Lung microvascular endothelial cell (primary cell): ENCODE results near the gene RFPL4A. TPM values are rescaled to one million over a fixed set of nuclear protein-coding genes. Genes with fewer than 3 reads are reported as not detected.
A peak's percentile ranks its signal among the peaks of the same experiment; 100 is the strongest.
"Not testable (repeated sequence)": the region's sequence is repeated elsewhere in the genome, so short reads cannot be mapped to it uniquely, and the experiment has no call there.

Source experiments
- DNase-seq, 2 donors: peaks; one replicate each; pipeline versions ENCODE4 v3.0.0 to v3.0.0-alpha.2; 2010; ENCODE audit warnings: low read depth in 2 of 2
- total RNA-seq: library from RNA; depleted of rRNA; stranded (reverse); fragments of >200 nt; gene quantifications from 2 replicates; pipeline ENCODE4 v1.2.1, GENCODE V29; 2014

Gene RFPL4A
- 1.1 and 1.2 TPM in 2 replicates for total RNA-seq

DNA sequence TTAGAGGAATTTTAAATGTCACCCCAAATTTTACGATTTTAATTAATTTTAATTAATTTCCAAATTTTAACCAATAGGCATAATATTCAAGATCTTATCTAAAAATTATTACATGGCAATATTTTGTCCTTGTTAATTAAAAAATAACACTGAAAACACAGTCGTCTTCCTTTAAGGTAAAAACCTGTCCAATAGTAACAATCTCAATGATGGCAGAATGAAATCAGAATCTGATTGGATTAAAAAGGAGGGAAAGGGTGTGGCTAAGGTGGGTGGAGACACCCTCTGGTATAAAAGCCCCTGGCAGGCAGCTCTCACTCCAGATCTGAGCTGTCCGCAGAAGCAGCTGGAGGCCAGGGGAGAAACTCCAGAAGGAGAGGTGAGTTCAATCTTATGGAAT, at the start of gene RFPL4A:
Gene RFPL4A (plus strand): TSS at position 301 of the 400 bp plus-strand sequence. CDS start 2,704 bp downstream, outside the sequence.
- DNase-seq, result not testable (repeated sequence)

DNA sequence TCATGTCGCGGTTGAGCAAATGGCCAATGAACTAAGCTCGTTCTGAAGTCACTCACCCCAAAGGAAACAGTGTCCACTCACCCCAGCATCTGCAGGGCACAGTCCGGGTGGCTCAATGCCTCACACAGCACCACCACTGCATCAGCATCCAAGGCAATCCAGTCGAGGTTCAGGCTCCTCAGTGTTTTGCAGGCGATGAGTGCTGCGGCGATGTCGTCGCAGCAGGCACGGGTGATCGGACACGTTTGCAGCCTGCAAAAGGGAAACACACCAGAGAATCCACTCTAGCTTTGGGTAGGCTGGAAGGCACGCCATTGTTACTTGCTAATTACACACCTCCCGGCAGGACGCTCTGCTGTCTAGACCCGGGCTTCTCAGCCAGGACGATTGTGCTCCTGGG, 47.2 kb upstream of the RFPL4A start:
- DNase-seq, result no peak

DNA sequence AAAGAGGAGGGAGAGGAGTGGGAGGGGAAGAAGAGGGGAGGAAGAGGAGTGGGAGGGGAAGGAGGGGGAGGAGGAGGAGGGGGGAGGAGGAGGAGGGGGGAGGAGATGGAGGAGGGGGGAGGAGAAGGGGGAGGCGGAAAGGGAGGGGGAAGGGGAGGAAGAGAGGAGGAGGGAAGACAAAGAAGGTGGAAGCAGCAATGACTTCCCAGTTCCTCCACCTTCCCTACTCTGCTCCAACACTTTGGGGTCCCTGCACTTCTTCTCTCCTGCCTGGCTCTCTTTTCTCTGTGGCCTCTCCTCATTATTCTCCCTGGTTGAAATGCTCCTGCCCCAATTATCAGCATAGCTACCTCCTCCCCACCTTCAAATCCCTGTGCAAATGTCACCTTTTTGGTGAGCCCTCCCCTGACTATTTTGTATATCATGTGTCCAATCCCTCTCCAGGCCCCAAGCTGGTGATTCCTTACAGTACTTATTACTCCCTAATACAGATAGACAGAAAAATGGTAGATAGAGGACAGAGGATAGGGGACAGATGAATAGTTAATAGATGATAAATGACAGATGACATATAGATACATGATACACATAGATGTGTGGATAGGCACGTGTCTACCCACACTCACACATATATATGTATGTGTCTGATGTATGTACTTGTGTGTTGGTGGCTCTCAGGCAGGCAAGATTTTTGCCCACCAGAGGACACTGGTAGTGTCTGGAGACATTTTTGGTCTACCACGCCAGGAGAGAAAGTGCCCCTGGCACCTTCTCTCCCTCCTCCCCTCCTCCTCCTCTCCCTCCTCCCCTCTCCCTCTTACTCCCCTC, 45.9 kb upstream of the RFPL4A start:
- no peak for DNase-seq

DNA sequence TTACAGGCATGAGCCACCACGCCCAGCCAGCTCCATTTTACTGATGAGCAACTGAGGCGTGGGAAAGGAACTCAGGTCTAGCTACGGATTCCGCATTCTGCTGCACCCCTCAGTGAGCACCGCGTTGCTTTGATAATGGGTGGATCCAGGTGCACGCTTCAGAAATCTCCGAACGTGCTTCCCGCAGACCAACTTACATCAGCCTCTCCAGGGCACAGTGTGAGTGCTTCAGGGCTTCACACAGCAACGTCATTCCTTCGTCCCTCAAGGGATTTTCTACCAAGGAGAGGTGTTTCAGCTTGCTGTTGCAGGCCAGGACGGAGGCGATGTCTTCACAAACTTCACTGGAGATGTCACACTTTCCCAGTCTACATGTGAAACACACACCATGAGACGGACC, 42.4 kb upstream of the RFPL4A start:
- DNase-seq, result no peak

DNA sequence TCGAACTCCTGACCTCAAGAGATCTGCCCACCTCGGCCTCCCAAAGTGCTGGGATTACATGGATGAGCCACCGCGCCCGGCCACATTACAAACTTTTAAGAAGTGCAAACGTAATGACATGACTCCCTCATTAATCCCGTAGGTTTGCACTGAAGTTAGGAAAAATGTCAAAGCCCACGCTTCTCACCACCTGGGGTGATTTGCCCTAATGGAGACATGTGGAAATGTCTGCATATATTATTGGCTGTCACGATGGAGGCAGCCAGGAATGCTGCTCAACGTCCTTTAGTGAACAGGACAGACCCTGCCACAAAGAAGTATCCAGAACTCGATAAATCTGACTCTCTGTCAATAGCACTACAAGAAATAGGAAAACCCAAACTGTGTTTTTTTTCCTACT, 41.6 kb upstream of the RFPL4A start:
- DNase-seq, result no peak

DNA sequence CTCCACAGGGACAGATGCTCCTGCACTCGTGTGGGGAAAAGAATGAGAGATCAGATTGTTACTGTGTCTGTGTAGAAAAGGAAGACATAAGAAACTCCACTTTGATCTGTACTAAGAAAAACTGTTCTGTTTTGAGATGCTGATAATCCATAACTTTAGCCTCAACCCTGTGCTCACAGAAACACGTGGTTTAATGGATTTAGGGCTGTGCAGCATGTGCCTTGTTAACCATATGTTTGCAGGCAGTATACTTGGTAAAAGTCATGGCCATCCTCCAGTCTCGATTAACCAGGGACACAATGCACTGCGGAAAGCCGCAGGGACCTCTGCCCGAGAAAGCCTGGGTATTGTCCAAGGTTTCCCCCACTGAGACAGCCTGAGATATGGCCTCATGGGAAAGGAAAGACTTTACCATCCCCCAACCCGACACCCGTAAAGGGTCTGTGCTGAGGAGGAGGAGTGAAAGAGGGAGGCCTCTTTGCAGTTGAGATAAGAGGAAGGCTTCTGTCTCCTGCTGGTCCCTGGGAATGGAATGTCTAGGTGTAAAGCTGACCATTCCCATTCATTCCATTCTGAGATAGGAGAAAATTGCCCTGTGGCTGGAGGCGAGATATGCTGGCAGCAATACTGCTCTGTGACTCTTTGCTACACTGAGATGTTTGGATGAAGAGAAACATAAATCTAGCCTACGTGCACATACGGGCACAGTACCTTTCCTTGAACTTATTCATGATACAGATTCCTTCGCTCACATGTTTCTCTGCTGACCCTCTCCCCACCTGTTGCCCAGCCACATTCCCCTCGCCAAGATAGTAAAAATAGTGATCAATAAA, 40.8 kb upstream of the RFPL4A start:
- DNase-seq, result not testable (repeated sequence)

DNA sequence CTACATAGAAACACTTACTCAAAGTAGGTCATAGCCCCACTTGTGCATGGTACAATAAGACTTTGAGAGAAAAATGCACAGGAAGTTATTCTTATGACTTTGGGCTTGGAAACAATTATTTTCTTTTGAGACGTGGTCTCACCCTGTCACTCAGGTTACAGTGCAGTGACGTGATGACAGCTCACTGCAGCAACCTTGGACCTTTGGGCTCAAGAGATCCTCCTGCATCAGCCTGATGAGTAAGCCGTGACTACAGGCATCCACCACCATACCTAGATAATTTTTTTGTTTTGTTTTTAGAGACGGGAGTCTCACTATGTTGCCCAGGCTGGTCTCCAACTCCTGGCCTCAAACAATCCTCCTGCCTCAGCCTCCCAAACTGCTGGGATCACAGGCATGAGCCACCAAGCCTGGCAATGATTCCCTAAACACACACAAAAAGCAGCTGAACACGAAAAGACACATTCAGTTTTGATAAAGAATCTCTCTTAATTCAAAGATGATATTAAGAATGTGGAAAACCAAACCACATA, 38.6 kb upstream of the RFPL4A start:
- no peak for DNase-seq

DNA sequence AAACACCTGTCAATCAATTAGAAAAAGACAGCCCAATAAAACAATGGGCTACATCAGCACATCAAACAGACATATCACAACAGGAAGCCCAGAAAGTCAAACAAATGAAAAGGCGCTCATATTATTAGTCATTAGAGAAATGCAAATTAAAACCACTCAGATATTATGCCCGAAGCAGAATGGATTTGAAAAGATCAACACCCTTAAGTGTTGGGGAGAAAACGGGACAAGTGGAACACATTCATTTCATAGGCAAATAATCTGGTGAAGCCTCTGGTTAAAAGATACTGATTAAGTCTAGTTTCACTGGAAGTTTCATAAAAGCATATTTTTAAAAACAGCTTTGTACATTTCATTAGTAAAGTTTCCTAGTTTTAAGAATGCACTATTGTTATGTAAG, 38.1 kb upstream of the RFPL4A start:
- DNase-seq, result no peak

DNA sequence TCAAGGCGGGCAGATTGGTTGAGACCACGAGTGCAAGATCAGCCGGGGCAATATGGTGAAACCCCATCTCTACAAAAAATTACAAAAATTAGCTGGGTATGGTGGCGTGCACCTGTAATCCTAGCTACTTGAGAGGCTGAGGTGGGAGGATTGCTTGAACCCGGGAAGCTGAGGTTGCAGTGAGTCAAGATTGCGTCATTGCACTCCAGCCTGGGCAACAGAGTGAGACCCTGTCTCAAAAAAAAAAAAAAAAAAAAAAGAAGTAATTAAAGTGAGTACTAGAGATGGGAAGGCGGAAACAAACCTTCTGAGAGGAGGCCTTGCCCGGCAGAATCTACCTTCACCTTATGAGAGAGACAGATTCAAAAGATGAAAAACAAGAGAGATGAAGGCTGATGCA, 35.4 kb upstream of the RFPL4A start:
- DNase-seq, result no peak

DNA sequence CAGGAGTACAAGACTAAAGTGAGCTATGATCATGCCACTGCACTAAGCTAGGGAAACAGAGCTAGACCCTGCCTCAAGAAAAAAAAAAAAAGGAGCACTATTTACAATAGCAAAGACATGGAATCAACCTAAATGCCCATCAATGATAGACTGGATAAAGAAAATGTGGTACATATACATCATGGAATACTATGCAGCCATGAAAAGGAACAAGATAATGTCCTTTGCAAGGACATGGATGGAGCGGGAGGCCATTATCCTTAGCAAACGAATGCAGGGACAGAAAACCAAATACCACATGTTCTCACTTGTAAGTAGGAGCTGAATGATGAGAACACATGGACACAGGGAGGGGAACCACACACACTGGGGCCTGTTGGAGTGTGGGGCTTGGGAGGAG, 28.5 kb upstream of the RFPL4A start:
- not testable (repeated sequence) for DNase-seq

DNA sequence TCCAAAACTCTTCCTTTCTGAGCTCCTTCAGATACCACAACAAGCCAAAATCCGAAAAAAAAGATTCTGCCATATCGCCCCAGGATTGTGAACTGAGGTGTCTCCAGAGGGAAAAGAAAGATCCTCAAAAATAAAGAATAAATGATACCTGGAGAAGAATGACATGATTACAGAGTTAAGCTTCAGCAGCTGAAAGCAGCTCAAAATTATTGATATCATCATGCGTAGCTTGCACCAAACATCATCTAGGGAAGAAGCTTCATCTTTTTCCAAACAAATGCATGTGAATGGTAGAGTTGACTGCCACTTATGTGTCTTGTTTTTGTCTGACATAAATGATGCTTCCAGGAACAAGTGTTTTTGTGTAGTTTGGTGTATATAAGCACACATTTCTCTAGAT, 20.6 kb upstream of the RFPL4A start, which contains the start of gene NLRP9:
Gene NLRP9 (minus strand): TSS at position 101 of the 400 bp plus-strand sequence. CDS start 28 bp downstream, at position 73.
- DNase-seq, result no peak

DNA sequence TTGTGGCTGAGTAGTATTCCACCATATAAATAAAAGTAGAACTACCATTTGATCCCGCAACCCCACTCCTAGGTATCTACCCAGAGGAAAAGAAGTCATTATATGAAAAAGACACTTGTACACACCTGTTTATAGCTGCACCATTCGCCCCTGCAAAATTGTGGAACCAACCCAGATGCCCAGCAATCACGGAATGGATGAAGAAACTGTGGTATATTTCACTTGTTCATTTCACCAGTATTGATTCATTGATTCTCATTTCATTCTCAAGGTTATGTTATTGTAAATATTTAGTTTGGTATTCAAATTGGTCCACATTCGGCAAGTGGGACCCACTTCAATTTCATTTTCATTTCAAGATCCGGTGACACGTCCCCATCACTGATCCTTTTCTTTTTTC, 8.2 kb upstream of the RFPL4A start:
- DNase-seq, result no peak

DNA sequence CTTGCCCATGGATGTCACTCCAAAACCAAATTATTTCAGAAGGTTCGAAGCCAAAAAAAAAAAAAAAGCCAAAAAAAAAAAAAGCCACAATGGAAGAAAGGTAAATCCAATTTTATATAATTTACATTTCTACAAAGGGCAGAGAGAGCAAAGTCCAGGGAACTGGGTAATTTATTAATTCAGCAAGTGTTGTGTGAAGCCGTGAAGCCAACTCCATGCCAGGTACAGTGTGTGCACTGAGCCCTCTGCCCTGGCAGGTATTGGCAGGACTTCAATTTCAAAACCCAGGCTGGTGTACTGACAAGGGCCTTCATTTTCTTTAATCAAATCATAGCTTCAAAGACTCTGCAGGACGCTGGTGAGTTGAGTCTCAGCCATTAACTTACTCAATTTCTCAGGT, 5.5 kb upstream of the RFPL4A start:
- no peak for DNase-seq

DNA sequence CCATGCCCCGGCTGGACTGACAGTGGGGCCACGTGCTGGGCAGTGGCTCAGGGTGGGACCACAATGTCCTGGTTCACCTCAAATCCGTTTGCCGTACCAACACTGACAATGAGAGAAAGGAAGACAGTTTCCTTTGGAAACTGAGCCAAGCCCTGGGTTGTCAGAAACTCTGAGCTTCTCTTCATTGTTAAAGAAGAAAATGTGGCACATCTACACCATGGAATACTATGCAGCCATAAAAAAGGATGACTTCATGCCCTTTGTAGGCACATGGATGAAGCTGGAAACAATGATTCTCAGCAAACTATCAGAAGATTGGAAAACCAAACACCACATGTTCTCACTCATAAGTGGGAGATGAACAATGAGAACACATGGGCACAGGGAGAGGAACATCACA, 2.1 kb upstream of the RFPL4A start:
- not testable (repeated sequence) for DNase-seq

DNA sequence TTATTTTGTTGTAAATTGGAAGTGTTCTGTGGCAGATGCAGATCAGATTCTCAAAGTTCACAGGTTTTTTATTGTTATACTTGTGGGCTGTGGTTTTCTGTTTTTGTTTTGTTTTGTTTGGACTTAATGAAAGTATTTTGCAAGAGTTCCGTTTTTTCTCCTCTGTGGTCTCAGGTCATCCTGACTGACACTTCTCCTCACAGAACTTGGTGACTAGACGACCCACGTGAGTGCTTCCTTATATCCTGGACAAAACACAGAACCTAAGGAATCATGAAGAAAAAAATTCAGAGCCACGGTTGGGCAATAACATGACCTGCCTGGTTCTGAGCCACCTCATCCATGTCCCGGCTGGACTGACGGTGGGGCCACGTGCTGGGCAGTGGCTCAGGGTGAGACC, 7.6 kb downstream of the RFPL4A start:
- DNase-seq, result peak in 1 of 2 donors; percentile 2

DNA sequence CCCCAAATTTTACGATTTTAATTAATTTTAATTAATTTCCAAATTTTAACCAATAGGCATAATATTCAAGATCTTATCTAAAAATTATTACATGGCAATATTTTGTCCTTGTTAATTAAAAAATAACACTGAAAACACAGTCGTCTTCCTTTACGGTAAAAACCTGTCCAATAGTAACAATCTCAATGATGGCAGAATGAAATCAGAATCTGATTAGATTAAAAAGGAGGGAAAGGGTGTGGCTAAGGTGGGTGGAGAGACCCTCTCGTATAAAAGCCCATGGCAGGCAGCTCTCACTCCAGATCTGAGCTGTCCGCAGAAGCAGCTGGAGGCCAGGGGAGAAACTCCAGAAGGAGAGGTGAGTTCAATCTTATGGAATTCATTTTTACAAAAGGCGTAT, 9.9 kb downstream of the RFPL4A start, which contains the start of gene RFPL4AL1:
Gene RFPL4AL1 (plus strand): TSS at position 301 of the 400 bp plus-strand sequence. CDS start 2,687 bp downstream, outside the sequence.
- DNase-seq, result not testable (repeated sequence)

DNA sequence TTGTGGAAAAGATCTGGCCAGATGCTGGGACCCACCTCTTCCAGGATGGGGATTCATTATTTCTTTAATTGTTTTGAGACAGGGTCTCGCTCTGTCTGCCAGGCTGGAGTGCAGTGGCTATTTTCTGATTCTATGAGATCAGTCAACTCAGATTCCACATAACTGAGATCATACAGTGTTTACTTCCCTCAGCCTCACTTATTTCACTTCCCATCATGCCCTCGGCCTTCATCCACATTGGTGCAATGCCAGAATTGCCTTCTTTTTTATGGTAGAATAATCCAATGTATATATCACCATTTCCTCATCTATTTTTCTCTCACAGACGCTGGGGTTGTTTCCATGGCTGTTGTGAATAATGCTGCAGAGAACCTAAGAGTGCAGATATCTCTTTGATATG, 10.7 kb downstream of the RFPL4A start:
- DNase-seq, result not testable (repeated sequence)

DNA sequence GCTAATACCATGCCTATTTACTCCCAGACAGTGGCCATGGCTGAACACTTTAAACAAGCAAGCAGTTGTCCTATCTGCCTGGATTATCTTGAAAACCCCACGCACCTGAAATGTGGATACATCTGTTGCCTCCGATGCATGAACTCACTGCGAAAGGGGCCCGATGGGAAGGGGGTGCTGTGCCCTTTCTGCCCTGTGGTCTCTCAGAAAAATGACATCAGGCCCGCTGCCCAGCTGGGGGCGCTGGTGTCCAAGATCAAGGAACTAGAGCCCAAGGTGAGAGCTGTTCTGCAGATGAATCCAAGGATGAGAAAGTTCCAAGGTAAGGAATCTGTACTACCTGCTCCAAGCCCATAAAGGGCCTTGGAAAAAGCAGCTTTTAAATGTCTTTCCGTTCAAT, 18.6 kb downstream of the RFPL4A start:
- DNase-seq, result no peak

DNA sequence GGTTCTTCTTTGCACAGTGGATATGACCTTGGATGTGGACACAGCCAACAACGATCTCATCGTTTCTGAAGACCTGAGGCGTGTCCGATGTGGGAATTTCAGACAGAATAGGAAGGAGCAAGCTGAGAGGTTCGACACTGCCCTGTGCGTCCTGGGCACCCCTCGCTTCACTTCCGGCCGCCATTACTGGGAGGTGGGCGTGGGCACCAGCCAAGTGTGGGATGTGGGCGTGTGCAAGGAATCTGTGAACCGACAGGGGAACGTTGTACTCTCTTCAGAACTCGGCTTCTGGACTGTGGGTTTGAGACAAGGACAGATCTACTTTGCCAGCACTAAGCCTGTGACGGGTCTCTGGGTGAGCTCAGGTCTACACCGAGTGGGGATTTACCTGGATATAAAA, 19.4 kb downstream of the RFPL4A start:
- no peak for DNase-seq

DNA sequence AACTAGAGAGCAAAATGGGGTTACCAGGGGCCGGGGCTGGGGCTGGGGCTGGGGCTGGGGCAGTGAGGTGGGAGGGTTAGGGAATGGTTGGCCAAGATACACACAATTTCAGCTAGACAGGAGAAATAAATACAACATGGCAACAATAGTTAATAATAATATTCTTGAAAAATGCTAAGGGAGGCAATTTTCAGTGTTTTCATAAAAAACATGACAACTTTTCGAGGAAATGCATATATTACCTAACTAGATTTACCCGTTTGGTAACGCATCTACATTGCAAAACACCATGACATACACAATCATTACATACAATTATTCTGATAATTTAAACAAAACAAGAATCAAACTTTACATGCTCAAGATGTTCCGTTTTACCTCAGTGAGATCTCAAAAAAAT, 22.2 kb downstream of the RFPL4A start:
- DNase-seq, result no peak

DNA sequence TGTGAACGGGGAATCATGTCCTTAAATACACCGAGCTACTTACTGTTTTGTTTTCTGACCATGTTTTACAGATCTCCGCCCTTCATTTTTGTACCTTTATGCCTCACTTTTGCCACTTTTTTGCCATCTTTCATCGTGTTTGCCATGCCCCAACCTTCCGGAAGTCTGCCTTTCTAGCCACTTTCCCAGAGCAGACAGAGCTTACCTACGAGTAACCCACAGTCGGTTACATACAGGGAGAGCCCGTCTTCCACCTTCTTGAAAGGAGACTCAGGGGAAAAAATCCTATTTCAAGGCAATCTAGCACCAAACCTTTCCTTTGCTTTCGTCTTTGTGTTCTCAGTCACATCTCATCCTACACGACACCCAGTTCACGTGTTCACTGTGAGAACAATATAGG, 36.1 kb downstream of the RFPL4A start:
- no peak for DNase-seq

DNA sequence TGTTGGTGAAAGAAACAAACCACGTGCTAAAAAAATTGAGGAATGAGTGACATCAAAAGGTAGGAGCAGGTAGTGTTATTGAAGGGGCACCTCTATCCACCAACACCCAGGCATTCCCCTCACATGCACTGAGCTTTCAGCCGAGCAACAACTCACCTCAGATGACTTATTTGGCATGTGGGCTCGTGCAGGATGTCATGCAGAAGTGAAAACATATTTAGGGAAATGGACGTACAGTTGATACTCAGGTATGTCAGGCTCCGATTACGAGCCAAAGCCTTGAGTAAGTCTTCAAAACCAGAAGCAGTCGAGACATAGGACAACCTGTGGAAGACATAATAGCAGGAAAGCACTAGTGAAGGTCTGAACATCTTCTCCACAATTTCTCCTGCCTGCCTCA, 42.5 kb downstream of the RFPL4A start:
- DNase-seq, result no peak
